Lower leg skin (tissue), 3 donors: ENCODE results near the gene TULP4.

Source experiments
- POLR2A ChIP-seq, 2 donors: fragments of 450-650 bp; IDR thresholded peaks; one replicate each; pipeline ENCODE4 v1.6.1; 2016 to 2017; ENCODE audit warnings: antibody characterized with exemption in 2 of 2, mild to moderate bottlenecking in 1 of 2, moderate library complexity in 1 of 2
- TF ChIP-seq, protein P1 (sequence below), 3 donors: fragments of 450-650 bp; IDR thresholded peaks; one replicate each; pipeline ENCODE4 v1.5.1; 2016; ENCODE audit warnings: antibody characterized with exemption in 3 of 3, mild to moderate bottlenecking in 3 of 3, moderate library complexity in 2 of 3

DNA sequence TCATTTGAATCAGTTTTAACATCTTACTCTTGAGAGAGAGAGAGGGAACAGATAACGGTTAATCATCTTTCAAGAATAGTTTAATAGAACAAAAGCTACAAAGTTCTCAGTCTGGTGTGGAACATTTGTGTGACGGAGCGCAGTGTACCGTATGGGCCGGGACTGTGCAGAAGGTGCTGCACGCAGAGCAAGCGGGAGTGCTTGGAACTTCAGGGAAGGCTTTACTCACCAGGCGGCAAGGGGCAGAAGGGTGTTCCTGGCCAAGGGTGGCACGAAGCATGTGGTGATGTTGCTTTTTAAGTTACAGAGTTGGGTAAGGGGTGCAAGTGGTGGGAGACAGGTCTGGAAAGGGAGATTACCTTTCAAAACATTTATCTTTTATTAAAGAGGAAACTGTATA is 95.7 kb downstream of the TULP4 start:
- TF ChIP-seq, protein P1, sequence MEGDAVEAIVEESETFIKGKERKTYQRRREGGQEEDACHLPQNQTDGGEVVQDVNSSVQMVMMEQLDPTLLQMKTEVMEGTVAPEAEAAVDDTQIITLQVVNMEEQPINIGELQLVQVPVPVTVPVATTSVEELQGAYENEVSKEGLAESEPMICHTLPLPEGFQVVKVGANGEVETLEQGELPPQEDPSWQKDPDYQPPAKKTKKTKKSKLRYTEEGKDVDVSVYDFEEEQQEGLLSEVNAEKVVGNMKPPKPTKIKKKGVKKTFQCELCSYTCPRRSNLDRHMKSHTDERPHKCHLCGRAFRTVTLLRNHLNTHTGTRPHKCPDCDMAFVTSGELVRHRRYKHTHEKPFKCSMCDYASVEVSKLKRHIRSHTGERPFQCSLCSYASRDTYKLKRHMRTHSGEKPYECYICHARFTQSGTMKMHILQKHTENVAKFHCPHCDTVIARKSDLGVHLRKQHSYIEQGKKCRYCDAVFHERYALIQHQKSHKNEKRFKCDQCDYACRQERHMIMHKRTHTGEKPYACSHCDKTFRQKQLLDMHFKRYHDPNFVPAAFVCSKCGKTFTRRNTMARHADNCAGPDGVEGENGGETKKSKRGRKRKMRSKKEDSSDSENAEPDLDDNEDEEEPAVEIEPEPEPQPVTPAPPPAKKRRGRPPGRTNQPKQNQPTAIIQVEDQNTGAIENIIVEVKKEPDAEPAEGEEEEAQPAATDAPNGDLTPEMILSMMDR (IDR thresholded peaks at IDR 0.05): no peak
- TF ChIP-seq POLR2A (IDR thresholded peaks at IDR 0.05): no peak
